Ovary (tissue), 9 donors: ENCODE results near the gene SLIT3. TPM values are rescaled to one million over a fixed set of nuclear protein-coding genes. Genes with fewer than 3 reads are reported as not detected.
A peak's percentile ranks its signal among the peaks of the same experiment; 100 is the strongest.

Experiments used
- DNase-seq, 5 donors: peaks; one replicate each; pipeline ENCODE4 v3.0.0-alpha.2; 2019 to 2020
- H3K27ac ChIP-seq, 2 donors: fragments of 200-600 bp; one replicate each; pipeline versions ENCODE4 v1.5.1 to v1.8.0; 2019 to 2022
- H3K27me3 ChIP-seq: fragments of 200-600 bp; one replicate; pipeline ENCODE4 v1.8.0; 2022
- H3K36me3 ChIP-seq: fragments of 200-600 bp; sonication (generic); one replicate; pipeline ENCODE4 v1.5.1; 2019
- H3K4me1 ChIP-seq: one replicate; pipeline ENCODE4 v1.8.1; 2013; ENCODE audit warnings: mild to moderate bottlenecking, moderate library complexity; ENCODE audit not compliant: insufficient read depth
- H3K4me3 ChIP-seq: fragments of 200-600 bp; sonication (generic); one replicate; pipeline ENCODE4 v1.5.1; 2017
- H3K9me3 ChIP-seq, 2 donors: fragments of 200-600 bp in 1 of 2; sonication (generic) in 1 of 2; one replicate each; pipeline versions ENCODE4 v1.5.1 to v1.8.1; 2013 to 2019; ENCODE audit warnings: mild to moderate bottlenecking in 1 of 2, moderate library complexity in 1 of 2
- EP300 ChIP-seq: sonication (generic); formaldehyde crosslinking; IDR thresholded peaks from one replicate; pipeline ENCODE4 v1.6.1; 2017; ENCODE audit warnings: antibody characterized with exemption
- POLR2A ChIP-seq: fragments of 450-650 bp; IDR thresholded peaks from one replicate; pipeline ENCODE4 v1.6.1; 2017; ENCODE audit warnings: antibody characterized with exemption, mild to moderate bottlenecking, moderate library complexity
- WGBS, 3 donors: extraction: QIAGEN DNeasy Blood & Tissue Kit in 1 of 3; methylation state at CpG; one replicate each; pipeline versions ENCODE4 v1.1.5 to v1.1.7; 2013 to 2017; 5-methylcytosine and 5-hydroxymethylcytosine counted together
- intact Hi-C, 4 donors: fragments of 100-400 bp; cut with DNase I; formaldehyde crosslinking; loops; one replicate each; pipeline versions ENCODE4 v1.11.0 to v1.15.1; 2022 to 2023
- polyA plus RNA-seq, 2 donors: library from polyadenylated mRNA; stranded (reverse); fragments of 200-250 nt in 1 of 2; fragments of 350-450 nt in 1 of 2; fragmentation: Illumina TruSeq in 1 of 2; extraction: RNeasy Lipid Tissue Mini Kit (QIAGEN cat#74804) in 1 of 2; gene quantifications; one replicate each; pipeline ENCODE4 v1.2.3, GENCODE V29; 2013 to 2014
- total RNA-seq, 7 donors: library from RNA; depleted of rRNA in 2 of 7; stranded (reverse); fragments of >200 nt in 2 of 7; fragmentation: NEBNext Ultra II Directional in 3 of 7; extraction: Animal tissue kit (Norgen Biotek cat#: 25700) in 3 of 7; gene quantifications; one replicate each; pipeline versions ENCODE4 v1.1.0 to v1.2.4, GENCODE V29; 2016 to 2023
- TF ChIP-seq, protein P1 (sequence below), 3 donors: fragments of 450-650 bp in 2 of 3; fragments of 200-600 bp in 1 of 3; IDR thresholded peaks; one replicate each; pipeline versions ENCODE4 v1.5.1 to v1.8.0; 2016 to 2022; ENCODE audit warnings: antibody characterized with exemption in 3 of 3, mild to moderate bottlenecking in 1 of 3
- donor health status: DM: no; HTN: no; CAD: no; lungs with moderate emphysema.
- donor health status: DM: no; HTN: no; CAD: no.
- donor health status: Bipolar disorder and iron deficiency.
- donor health status: DM: yes; HTN: yes; CAD: no.
- donor health status: DM: no; HTN: no; CAD: no.
- donor health status: DM: yes; HTN: yes; CAD: no.

Gene SLIT3
- total and polyA plus RNA-seq, 9 donors: 10.3 to 106 (median 24.4) TPM

GRCh38 chr5:168752416-168753190 lies 548.3 kb downstream of the SLIT3 start:
- intact Hi-C loops: no loop called here
- Histone ChIP-seq H3K9me3 (no peaks in the 10 kb centered on the region), H3K27ac (no peak overlapping the region), H3K27me3 (no peaks in the 10 kb centered on the region), H3K4me1 (no peaks in the 10 kb centered on the region), H3K36me3 (no peaks in the 10 kb centered on the region), H3K4me3 (no peak overlapping the region)
- 85 to 88% (median 85%) methylated on average over 18 of the region's 18 CpGs for WGBS, 3 donors
- no peak for DNase-seq
- TF ChIP-seq EP300 (no peak), POLR2A (no peak)
- TF ChIP-seq, protein P1, sequence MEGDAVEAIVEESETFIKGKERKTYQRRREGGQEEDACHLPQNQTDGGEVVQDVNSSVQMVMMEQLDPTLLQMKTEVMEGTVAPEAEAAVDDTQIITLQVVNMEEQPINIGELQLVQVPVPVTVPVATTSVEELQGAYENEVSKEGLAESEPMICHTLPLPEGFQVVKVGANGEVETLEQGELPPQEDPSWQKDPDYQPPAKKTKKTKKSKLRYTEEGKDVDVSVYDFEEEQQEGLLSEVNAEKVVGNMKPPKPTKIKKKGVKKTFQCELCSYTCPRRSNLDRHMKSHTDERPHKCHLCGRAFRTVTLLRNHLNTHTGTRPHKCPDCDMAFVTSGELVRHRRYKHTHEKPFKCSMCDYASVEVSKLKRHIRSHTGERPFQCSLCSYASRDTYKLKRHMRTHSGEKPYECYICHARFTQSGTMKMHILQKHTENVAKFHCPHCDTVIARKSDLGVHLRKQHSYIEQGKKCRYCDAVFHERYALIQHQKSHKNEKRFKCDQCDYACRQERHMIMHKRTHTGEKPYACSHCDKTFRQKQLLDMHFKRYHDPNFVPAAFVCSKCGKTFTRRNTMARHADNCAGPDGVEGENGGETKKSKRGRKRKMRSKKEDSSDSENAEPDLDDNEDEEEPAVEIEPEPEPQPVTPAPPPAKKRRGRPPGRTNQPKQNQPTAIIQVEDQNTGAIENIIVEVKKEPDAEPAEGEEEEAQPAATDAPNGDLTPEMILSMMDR (IDR thresholded peaks at IDR 0.05): no peak

DNA sequence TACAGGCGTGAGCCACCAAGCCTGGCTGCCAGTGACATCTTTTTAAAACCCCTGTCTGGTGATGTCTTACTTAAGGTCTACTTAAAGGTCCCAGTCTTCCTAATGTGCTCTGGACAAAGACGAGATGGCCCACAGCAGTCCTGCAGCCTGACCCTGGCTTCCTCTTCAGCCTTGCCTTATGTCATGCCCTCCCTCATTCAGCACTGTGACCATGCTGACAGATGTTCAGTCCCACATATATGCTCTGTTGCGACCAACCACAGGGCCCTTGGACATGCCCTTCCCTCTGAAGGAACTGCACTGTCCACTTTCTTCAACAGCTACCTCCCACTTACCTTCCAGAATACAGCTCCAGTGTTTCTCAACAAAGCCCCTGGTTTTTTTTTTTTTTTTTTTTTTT lies 548.9 kb downstream of the SLIT3 start:
- H3K36me3 ChIP-seq: no peaks in the 10 kb centered on the region

GRCh38 chr5:168750926-168751325 lies 550.0 kb downstream of the SLIT3 start:
- intact Hi-C loops: no loop called here
- 80 to 84% (median 80%) methylated on average over 6 of the region's 6 CpGs for WGBS, 3 donors
- TF ChIP-seq, protein P1 (IDR thresholded peaks at IDR 0.05): no peak
- no peak for TF ChIP-seq POLR2A
- no peak for TF ChIP-seq EP300
- Histone ChIP-seq H3K36me3 (no peaks in the 10 kb centered on the region), H3K27ac (no peak overlapping the region), H3K4me3 (no peak overlapping the region), H3K27me3 (no peaks in the 10 kb centered on the region), H3K9me3 (no peaks in the 10 kb centered on the region), H3K4me1 (no peaks in the 10 kb centered on the region)
- DNase-seq: peak in 1 of 5 donors; percentile 3

More for the DNA sequence above, 548.9 kb downstream of the SLIT3 start:
- intact Hi-C loops: no loop called here
- 91 to 97% (median 96%) methylated on average over 3 of the region's 3 CpGs for WGBS, 3 donors
- TF ChIP-seq EP300: no peak
- TF ChIP-seq, protein P1 (IDR thresholded peaks at IDR 0.05): no peak
- H3K27me3 ChIP-seq: no peaks in the 10 kb centered on the region
- no peaks in the 10 kb centered on the region for H3K9me3 ChIP-seq
- no peak overlapping the region for H3K4me3 ChIP-seq
- no peak overlapping the region for H3K27ac ChIP-seq
- DNase-seq: no peak
- H3K4me1 ChIP-seq: no peaks in the 10 kb centered on the region

DNA sequence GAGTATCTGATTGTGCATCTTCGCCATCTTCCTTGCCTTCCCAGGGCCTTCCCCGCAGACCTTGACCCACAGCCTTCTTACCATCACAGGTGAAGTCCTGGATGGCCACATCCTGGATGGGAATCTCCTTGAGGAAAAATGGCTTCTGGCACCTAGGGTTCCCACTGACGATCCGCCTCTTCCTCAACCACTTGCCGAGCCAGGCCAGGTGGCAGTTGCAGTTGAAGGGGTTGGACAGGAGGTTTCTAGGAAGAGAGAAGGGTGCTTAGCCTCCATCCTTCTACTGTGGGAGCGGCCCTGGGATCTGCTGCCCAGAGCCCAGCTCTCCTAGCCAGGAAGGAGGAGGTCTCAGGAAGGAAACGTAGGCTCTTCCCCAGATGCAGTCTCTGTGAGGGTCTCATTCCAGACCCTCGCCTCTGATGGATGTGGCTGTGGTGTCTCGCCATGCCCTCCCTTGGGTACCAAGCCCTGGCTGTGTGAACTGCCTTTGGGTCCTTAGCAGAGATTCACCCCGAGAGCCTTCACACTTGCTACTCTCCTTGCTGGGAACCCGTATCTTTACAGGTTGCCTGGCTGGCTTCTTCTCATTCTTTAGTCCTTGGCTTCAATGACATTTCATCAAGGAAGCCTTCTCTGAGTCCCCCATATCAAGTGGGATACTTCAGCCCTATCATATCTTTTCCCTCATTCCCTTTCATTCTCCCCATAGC lies 551.4 kb downstream of the SLIT3 start:
- H3K27ac ChIP-seq: no peak overlapping the region
- no peak overlapping the region for H3K4me3 ChIP-seq
- H3K36me3 ChIP-seq: no peaks in the 10 kb centered on the region
- no peaks in the 10 kb centered on the region for H3K27me3 ChIP-seq
- H3K4me1 ChIP-seq: no peaks in the 10 kb centered on the region
- intact Hi-C loops: no loop called here
- H3K9me3 ChIP-seq: no peaks in the 10 kb centered on the region
- DNase-seq: no peak
- TF ChIP-seq, protein P1 (IDR thresholded peaks at IDR 0.05): no peak
- TF ChIP-seq EP300 (no peak), POLR2A (no peak)
- 96 to 97% (median 96%) methylated on average over 11 of the region's 11 CpGs for WGBS, 3 donors
